Measurements from ENCODE around the gene ALG12. TPM values are rescaled to one million over a fixed set of nuclear protein-coding genes. Genes with fewer than 3 reads are reported as not detected.

Gene ALG12
- total RNA-seq, 1 donor from 2014 or later, result 26.2 TPM

DNA sequence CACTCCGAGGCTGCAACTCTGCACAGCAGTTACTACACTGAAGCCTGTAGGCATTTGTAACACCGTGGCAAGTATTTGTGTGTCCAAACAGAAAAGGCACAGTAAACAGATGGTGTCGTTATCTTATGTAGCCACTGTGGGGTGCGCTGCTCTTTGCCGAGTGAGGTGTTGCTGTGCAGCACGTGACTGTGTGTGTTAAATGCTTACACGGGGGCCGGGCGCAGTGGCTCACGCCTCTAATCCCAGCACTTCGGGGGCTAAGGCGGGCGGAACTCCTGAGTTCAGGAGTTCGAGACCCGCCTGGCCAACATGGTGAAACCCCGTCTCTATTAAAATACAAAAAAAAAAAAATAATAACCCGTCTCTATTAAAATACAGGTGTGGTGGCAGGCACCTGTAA is 53.1 kb downstream of the ALG12 start:
- no peak overlapping the region for H3K27ac Mint-ChIP-seq (ENCODE audit: unreplicated experiment)
- Histone ChIP-seq H3K9me3 (ENCODE audit: insufficient read depth, low read depth, low read length) (peaks cover 4% of the 10 kb centered on the region), H3K27me3 (ENCODE audit: insufficient read depth, low read length) (no peaks in the 10 kb centered on the region), H3K27ac (ENCODE audit: low read depth, low read length) (no peak overlapping the region), H3K4me2 (ENCODE audit: low read length) (no peak overlapping the region), H3K79me2 (ENCODE audit: insufficient read depth, low read length) (peaks cover 100% of the 10 kb centered on the region), H3K4me3 (ENCODE audit: insufficient read depth, low read depth, low read length) (no peak overlapping the region), H3K9ac (ENCODE audit: low read length) (no peak overlapping the region), H3K36me3 (ENCODE audit: insufficient read depth, low read length) (no peaks in the 10 kb centered on the region), H4K20me1 (ENCODE audit: insufficient read depth, low read length) (peaks cover 91% of the 10 kb centered on the region), H2AFZ (ENCODE audit: low read depth, low read length) (no peak overlapping the region), H3K4me1 (ENCODE audit: insufficient read depth, low read length) (no peaks in the 10 kb centered on the region)
- peaks cover 33% of the 10 kb centered on the region for H3K36me3 Mint-ChIP-seq (ENCODE audit: low read depth, unreplicated experiment)
- no peak for TF ChIP-seq EZH2 (IDR thresholded peaks at IDR 0.05; ENCODE audit: insufficient read depth, low read length)
- TF ChIP-seq, protein P1, sequence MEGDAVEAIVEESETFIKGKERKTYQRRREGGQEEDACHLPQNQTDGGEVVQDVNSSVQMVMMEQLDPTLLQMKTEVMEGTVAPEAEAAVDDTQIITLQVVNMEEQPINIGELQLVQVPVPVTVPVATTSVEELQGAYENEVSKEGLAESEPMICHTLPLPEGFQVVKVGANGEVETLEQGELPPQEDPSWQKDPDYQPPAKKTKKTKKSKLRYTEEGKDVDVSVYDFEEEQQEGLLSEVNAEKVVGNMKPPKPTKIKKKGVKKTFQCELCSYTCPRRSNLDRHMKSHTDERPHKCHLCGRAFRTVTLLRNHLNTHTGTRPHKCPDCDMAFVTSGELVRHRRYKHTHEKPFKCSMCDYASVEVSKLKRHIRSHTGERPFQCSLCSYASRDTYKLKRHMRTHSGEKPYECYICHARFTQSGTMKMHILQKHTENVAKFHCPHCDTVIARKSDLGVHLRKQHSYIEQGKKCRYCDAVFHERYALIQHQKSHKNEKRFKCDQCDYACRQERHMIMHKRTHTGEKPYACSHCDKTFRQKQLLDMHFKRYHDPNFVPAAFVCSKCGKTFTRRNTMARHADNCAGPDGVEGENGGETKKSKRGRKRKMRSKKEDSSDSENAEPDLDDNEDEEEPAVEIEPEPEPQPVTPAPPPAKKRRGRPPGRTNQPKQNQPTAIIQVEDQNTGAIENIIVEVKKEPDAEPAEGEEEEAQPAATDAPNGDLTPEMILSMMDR (IDR thresholded peaks at IDR 0.05; ENCODE audit: insufficient read depth, low read depth, low read length), result no peak
- FAIRE-seq (no peak), DNase-seq (ENCODE audit: low read depth) (no peak)
- H3K9me3 Mint-ChIP-seq (ENCODE audit: unreplicated experiment), result peaks cover 24% of the 10 kb centered on the region
- no peak overlapping the region for H3K4me3 Mint-ChIP-seq (ENCODE audit: unreplicated experiment)
- peaks cover 5% of the 10 kb centered on the region for H3K4me1 Mint-ChIP-seq (ENCODE audit: low read depth, unreplicated experiment)
- H3K27me3 Mint-ChIP-seq (ENCODE audit: low read depth, unreplicated experiment), result no peaks in the 10 kb centered on the region

- H2AFZ ChIP-seq (ENCODE audit: low read depth, low read length), result no peak overlapping the region
- Mint-ChIP-seq H3K27ac (ENCODE audit: unreplicated experiment) (no peak overlapping the region), H3K4me1 (ENCODE audit: low read depth, unreplicated experiment) (peaks cover 5% of the 10 kb centered on the region), H3K9me3 (ENCODE audit: unreplicated experiment) (peaks cover 13% of the 10 kb centered on the region), H3K4me3 (ENCODE audit: unreplicated experiment) (no peak overlapping the region), H3K36me3 (ENCODE audit: low read depth, unreplicated experiment) (peaks cover 27% of the 10 kb centered on the region), H3K27me3 (ENCODE audit: low read depth, unreplicated experiment) (no peaks in the 10 kb centered on the region)
- H3K9me3 ChIP-seq (ENCODE audit: insufficient read depth, low read depth, low read length), result no peaks in the 10 kb centered on the region
- no peak overlapping the region for H3K27ac ChIP-seq (ENCODE audit: low read depth, low read length)
- no peaks in the 10 kb centered on the region for H3K36me3 ChIP-seq (ENCODE audit: insufficient read depth, low read length)
- TF ChIP-seq EZH2 (IDR thresholded peaks at IDR 0.05; ENCODE audit: insufficient read depth, low read length), result no peak
- TF ChIP-seq, protein P1 (IDR thresholded peaks at IDR 0.05; ENCODE audit: insufficient read depth, low read depth, low read length), result no peak
- no peak for DNase-seq (ENCODE audit: low read depth)
- no peaks in the 10 kb centered on the region for H3K4me1 ChIP-seq (ENCODE audit: insufficient read depth, low read length)
- no peak overlapping the region for H3K4me2 ChIP-seq (ENCODE audit: low read length)
- peaks cover 100% of the 10 kb centered on the region for H3K79me2 ChIP-seq (ENCODE audit: insufficient read depth, low read length)
- peaks cover 91% of the 10 kb centered on the region for H4K20me1 ChIP-seq (ENCODE audit: insufficient read depth, low read length)
- no peak overlapping the region for H3K9ac ChIP-seq (ENCODE audit: low read length)
- no peaks in the 10 kb centered on the region for H3K27me3 ChIP-seq (ENCODE audit: insufficient read depth, low read length)
- no peak overlapping the region for H3K4me3 ChIP-seq (ENCODE audit: insufficient read depth, low read depth, low read length)
- no peak for FAIRE-seq
These were observed 54.3 kb downstream of the ALG12 start for GRCh38 chr22:49863931-49864330.

- TF ChIP-seq EZH2 (IDR thresholded peaks at IDR 0.05; ENCODE audit: insufficient read depth, low read length), result no peak
- TF ChIP-seq, protein P1 (IDR thresholded peaks at IDR 0.05; ENCODE audit: insufficient read depth, low read depth, low read length), result no peak
- H3K9ac ChIP-seq (ENCODE audit: low read length), result no peak overlapping the region
- peaks cover 100% of the 10 kb centered on the region for H3K79me2 ChIP-seq (ENCODE audit: insufficient read depth, low read length)
- Mint-ChIP-seq H3K36me3 (ENCODE audit: low read depth, unreplicated experiment) (peaks cover 18% of the 10 kb centered on the region), H3K27ac (ENCODE audit: unreplicated experiment) (no peak overlapping the region), H3K4me3 (ENCODE audit: unreplicated experiment) (no peak overlapping the region), H3K9me3 (ENCODE audit: unreplicated experiment) (peaks cover 11% of the 10 kb centered on the region), H3K27me3 (ENCODE audit: low read depth, unreplicated experiment) (no peaks in the 10 kb centered on the region), H3K4me1 (ENCODE audit: low read depth, unreplicated experiment) (peaks cover 10% of the 10 kb centered on the region)
- FAIRE-seq (no peak), DNase-seq (ENCODE audit: low read depth) (no peak)
- no peaks in the 10 kb centered on the region for H3K9me3 ChIP-seq (ENCODE audit: insufficient read depth, low read depth, low read length)
- no peak overlapping the region for H3K4me3 ChIP-seq (ENCODE audit: insufficient read depth, low read depth, low read length)
- no peaks in the 10 kb centered on the region for H3K4me1 ChIP-seq (ENCODE audit: insufficient read depth, low read length)
- H3K36me3 ChIP-seq (ENCODE audit: insufficient read depth, low read length), result no peaks in the 10 kb centered on the region
- H2AFZ ChIP-seq (ENCODE audit: low read depth, low read length), result no peak overlapping the region
- H4K20me1 ChIP-seq (ENCODE audit: insufficient read depth, low read length), result peaks cover 92% of the 10 kb centered on the region
- H3K27ac ChIP-seq (ENCODE audit: low read depth, low read length), result no peak overlapping the region
- no peak overlapping the region for H3K4me2 ChIP-seq (ENCODE audit: low read length)
- H3K27me3 ChIP-seq (ENCODE audit: insufficient read depth, low read length), result no peaks in the 10 kb centered on the region
These were observed 55.8 kb downstream of the ALG12 start for GRCh38 chr22:49862496-49862776.
